Fibroblast of lung (primary cell): Measurements from ENCODE around the gene OR2T12. TPM values are rescaled to one million over a fixed set of nuclear protein-coding genes. Genes with fewer than 3 reads are reported as not detected.
"Not testable (repeated sequence)": the region's sequence is repeated elsewhere in the genome, so short reads cannot be mapped to it uniquely, and the experiment has no call there.

ENCODE experiments used
- DNase-seq, 2 donors: peaks; one replicate each; pipeline versions ENCODE4 v3.0.0 to v3.0.0-alpha.2; 2010; ENCODE audit warnings: low read depth in 2 of 2
- H2AFZ ChIP-seq: 2 replicates; pipeline ENCODE4 v1.5.1; 2012; ENCODE audit warnings: low read length, control low read depth, inconsistent platforms
- H3K27ac ChIP-seq: 2 replicates; pipeline ENCODE4 v1.5.1; 2011; ENCODE audit warnings: low read length, control low read depth; ENCODE audit not compliant: insufficient read depth
- H3K27me3 ChIP-seq: 2 replicates; pipeline ENCODE4 v1.5.1; 2011; ENCODE audit warnings: mild to moderate bottlenecking, low read length; ENCODE audit not compliant: control insufficient read depth, insufficient read depth
- H3K36me3 ChIP-seq: 2 replicates; pipeline ENCODE4 v1.5.1; 2011; ENCODE audit warnings: low read length; ENCODE audit not compliant: control insufficient read depth, insufficient read depth
- H3K4me1 ChIP-seq: 2 replicates; pipeline ENCODE4 v1.5.1; 2011; ENCODE audit warnings: low read length; ENCODE audit not compliant: control insufficient read depth, insufficient read depth; ENCODE audit errors: extremely low read depth
- H3K4me2 ChIP-seq: 2 replicates; pipeline ENCODE4 v1.5.1; 2011; ENCODE audit warnings: low read length, control low read depth; ENCODE audit not compliant: insufficient read depth; ENCODE audit errors: extremely low read depth
- H3K4me3 ChIP-seq, 4 experiments: fragments of 200-600 bp in 1 of 4; sonication (generic) in 1 of 4; replicated peaks in 1 of 4; 2 replicates each; pipeline ENCODE4 v1.5.1; 2011 to 2016; ENCODE audit warnings: low read length in 4 of 4, low read depth in 3 of 4, mild to moderate bottlenecking in 3 of 4, control low read depth in 2 of 4, inconsistent platforms in 1 of 4, mixed read lengths in 1 of 4; ENCODE audit not compliant: insufficient read depth in 1 of 4; ENCODE audit errors: control extremely low read depth in 1 of 4
- H3K79me2 ChIP-seq: 2 replicates; pipeline ENCODE4 v1.5.1; 2012; ENCODE audit warnings: mild to moderate bottlenecking, low read length, inconsistent platforms; ENCODE audit not compliant: control insufficient read depth, insufficient read depth
- H3K9ac ChIP-seq: 2 replicates; pipeline ENCODE4 v1.5.1; 2011; ENCODE audit warnings: mild to moderate bottlenecking, low read length, control low read depth; ENCODE audit not compliant: insufficient read depth
- H3K9me3 ChIP-seq: 2 replicates; pipeline ENCODE4 v1.5.1; 2012; ENCODE audit warnings: low read depth, low read length; ENCODE audit not compliant: control insufficient read depth, insufficient read depth
- H4K20me1 ChIP-seq: 2 replicates; pipeline ENCODE4 v1.5.1; 2011; ENCODE audit warnings: low read length; ENCODE audit not compliant: control insufficient read depth, insufficient read depth; ENCODE audit errors: extremely low read depth
- EZH2 ChIP-seq: IDR thresholded peaks from 2 replicates; pipeline ENCODE4 v1.5.1; 2012; ENCODE audit warnings: low read length, control low read depth, mild to moderate bottlenecking; ENCODE audit errors: missing control alignments
- polyA plus RNA-seq, 2 donors: library from polyadenylated mRNA; depleted of rRNA in 1 of 2; stranded (reverse) in 1 of 2; unstranded in 1 of 2; fragments of >200 nt; gene quantifications; 2 replicates each; pipeline ENCODE4 v1.2.1, GENCODE V29; 2011 to 2012; ENCODE audit warnings: missing spikeins in 1 of 2
- total RNA-seq: library from RNA; depleted of rRNA; stranded (reverse); fragments of >200 nt; gene quantifications from 2 replicates; pipeline ENCODE4 v1.2.1, GENCODE V29; 2014
- TF ChIP-seq, protein P1 (sequence below), 2 donors: IDR thresholded peaks in 1 of 2; conservative IDR thresholded peaks in 1 of 2; 1 replicate in 1 of 2; 2 replicates in 1 of 2; pipeline ENCODE4 v1.5.1; 2011 to 2012; ENCODE audit warnings: low read length in 2 of 2, control low read depth in 1 of 2, inconsistent platforms in 1 of 2, low read depth in 1 of 2, mild to moderate bottlenecking in 1 of 2

The OR2T12 gene
- total and polyA plus RNA-seq, 2 donors (not counting 1 experiment from before 2014, with no cell fraction given) = not detected

DNA sequence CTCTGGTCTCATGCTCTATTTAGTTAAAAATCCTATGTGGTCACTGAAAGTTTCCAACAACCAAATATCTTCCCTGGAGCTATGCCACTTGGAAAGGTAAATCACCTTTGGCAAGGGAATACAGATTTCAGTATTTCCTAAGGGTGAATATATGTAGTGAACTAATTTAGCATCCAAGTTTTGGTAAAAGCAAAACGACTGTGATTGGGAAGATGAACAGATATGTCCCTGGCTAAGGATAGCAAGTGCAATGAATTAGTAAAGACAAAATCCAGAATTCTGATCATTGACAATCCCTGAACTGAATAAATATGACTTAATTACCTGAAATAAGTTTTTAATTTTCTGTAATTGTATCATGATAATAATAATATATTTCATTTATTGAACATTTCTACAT, 25.3 kb downstream of the OR2T12 start, which contains the start of gene OR2T33:
Gene OR2T33, minus strand, starts transcription at position 101 of the 400 bp plus-strand sequence. CDS start 4,162 bp downstream, outside the sequence.
- Histone ChIP-seq H3K79me2 (no peaks in the 10 kb centered on the region), H3K36me3 (no peaks in the 10 kb centered on the region), H4K20me1 (no peaks in the 10 kb centered on the region), H3K27me3 (no peaks in the 10 kb centered on the region), H3K27ac (no peak within 1 kb of the TSS), H3K4me1 (no peaks in the 10 kb centered on the region), H3K4me2 (no peak within 1 kb of the TSS), H3K9ac (no peak within 1 kb of the TSS), H3K9me3 (no peaks in the 10 kb centered on the region), H3K4me3 (no peak within 1 kb of the TSS), H2AFZ (no peak within 1 kb of the TSS)
- no peak for TF ChIP-seq EZH2
- TF ChIP-seq, protein P1, sequence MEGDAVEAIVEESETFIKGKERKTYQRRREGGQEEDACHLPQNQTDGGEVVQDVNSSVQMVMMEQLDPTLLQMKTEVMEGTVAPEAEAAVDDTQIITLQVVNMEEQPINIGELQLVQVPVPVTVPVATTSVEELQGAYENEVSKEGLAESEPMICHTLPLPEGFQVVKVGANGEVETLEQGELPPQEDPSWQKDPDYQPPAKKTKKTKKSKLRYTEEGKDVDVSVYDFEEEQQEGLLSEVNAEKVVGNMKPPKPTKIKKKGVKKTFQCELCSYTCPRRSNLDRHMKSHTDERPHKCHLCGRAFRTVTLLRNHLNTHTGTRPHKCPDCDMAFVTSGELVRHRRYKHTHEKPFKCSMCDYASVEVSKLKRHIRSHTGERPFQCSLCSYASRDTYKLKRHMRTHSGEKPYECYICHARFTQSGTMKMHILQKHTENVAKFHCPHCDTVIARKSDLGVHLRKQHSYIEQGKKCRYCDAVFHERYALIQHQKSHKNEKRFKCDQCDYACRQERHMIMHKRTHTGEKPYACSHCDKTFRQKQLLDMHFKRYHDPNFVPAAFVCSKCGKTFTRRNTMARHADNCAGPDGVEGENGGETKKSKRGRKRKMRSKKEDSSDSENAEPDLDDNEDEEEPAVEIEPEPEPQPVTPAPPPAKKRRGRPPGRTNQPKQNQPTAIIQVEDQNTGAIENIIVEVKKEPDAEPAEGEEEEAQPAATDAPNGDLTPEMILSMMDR (conservative IDR thresholded peaks at IDR 0.05 in 1 of 2, IDR thresholded peaks at IDR 0.05 in 1 of 2; ENCODE audit: low read depth in 1 of 2, low read length in 2 of 2) = no peak
- no peak for DNase-seq

DNA sequence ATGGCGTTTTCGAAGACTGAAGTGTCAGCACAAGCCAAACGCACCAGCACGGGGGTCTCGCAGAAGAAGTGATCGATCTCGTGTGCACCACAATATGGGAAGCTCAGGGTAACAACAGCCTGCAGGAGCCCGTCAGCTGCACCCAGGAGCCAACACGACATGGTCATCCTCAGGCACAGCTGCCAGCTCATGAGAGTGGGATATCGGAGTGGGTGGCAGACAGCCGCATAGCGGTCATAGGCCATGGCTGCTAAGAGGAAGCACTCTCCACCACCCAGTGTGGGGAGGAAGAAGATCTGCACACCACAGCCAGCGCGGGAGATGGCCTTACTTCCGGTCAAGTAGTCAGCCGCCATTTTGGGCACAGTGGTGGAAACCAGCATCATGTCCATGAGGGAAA, 30.0 kb downstream of the OR2T12 start:
- not testable (repeated sequence) for DNase-seq

DNA sequence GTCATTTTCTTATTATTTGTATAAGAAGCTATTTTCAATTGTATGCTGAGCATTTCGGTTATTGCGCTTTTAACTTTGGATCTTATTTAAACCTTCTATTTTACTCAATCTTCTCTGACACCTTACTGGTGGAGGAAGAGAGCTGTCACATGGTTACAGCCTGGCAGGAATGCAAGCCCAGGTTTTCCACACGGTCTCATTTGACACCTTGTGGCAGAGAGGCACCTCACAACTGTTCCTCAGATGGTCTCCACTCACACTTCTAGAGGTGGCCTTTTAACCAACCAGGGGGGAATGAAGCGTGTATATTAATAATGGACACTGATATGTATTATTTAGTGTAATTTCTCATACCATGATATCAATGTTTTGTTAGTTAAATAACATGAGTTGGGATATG, 35.0 kb downstream of the OR2T12 start:
- no peak overlapping the region for H3K4me2 ChIP-seq
- H2AFZ ChIP-seq = no peak overlapping the region
- no peak for DNase-seq
- TF ChIP-seq, protein P1 (conservative IDR thresholded peaks at IDR 0.05 in 1 of 2, IDR thresholded peaks at IDR 0.05 in 1 of 2; ENCODE audit: low read depth in 1 of 2, low read length in 2 of 2) = no peak
- TF ChIP-seq EZH2 = no peak
- H3K9me3 ChIP-seq = no peaks in the 10 kb centered on the region
- H3K36me3 ChIP-seq = no peaks in the 10 kb centered on the region
- no peaks in the 10 kb centered on the region for H3K27me3 ChIP-seq
- H3K79me2 ChIP-seq = no peaks in the 10 kb centered on the region
- H3K9ac ChIP-seq = no peak overlapping the region
- no peak overlapping the region for H3K27ac ChIP-seq
- no peak overlapping the region for H3K4me3 ChIP-seq
- no peaks in the 10 kb centered on the region for H4K20me1 ChIP-seq
- H3K4me1 ChIP-seq = no peaks in the 10 kb centered on the region

More for the DNA sequence above, 30.0 kb downstream of the OR2T12 start:
- H3K9ac ChIP-seq, H3K9me3 ChIP-seq, H3K27ac ChIP-seq, H3K36me3 ChIP-seq, H3K27me3 ChIP-seq, H3K4me3 ChIP-seq, H2AFZ ChIP-seq, H3K79me2 ChIP-seq, H4K20me1 ChIP-seq, H3K4me2 ChIP-seq, H3K4me1 ChIP-seq: not testable (repeated sequence)

DNA sequence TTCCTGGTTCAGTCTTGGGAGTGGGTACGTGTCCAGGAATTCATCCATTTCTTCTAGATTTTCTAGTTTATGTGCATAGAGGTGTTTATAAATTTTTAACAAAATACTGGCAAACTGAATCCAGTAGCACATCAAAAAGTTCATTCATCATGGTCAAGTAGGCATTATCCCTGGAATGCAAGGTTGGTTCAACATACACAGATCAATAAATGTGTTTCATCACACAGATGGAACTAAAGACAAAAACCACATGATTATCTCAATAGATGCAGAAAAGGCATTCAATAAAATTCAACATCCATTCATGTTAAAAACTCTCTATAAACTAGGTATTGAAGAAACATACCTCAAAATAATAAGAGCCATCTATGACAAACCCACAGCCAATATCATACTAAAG, 43.9 kb downstream of the OR2T12 start:
- not testable (repeated sequence) for H3K27ac ChIP-seq, H2AFZ ChIP-seq, H3K9me3 ChIP-seq, H3K9ac ChIP-seq, H4K20me1 ChIP-seq, H3K4me3 ChIP-seq, DNase-seq, H3K4me2 ChIP-seq, H3K27me3 ChIP-seq, H3K4me1 ChIP-seq, H3K79me2 ChIP-seq, H3K36me3 ChIP-seq
